Endothelial cell of umbilical vein (primary cell): ENCODE measurements around the gene LMAN1L.

Source experiments
- CTCF ChIP-seq, 2 donors: IDR thresholded peaks; 1 replicate in 1 of 2; 2 replicates in 1 of 2; pipeline ENCODE4 v1.5.1; 2011; ENCODE audit warnings: low read length in 2 of 2, mild to moderate bottlenecking in 2 of 2, moderate library complexity in 2 of 2, control low read depth in 1 of 2, inconsistent platforms in 1 of 2, low read depth in 1 of 2; ENCODE audit not compliant: insufficient read depth in 1 of 2; ENCODE audit errors: extremely low read depth in 1 of 2
- FOS ChIP-seq: IDR thresholded peaks from 2 replicates; pipeline ENCODE4 v1.6.1; 2011; ENCODE audit warnings: mild to moderate bottlenecking, low read length, moderate library complexity, borderline replicate concordance; ENCODE audit not compliant: insufficient read depth
- GATA2 ChIP-seq: IDR thresholded peaks from 2 replicates; pipeline ENCODE4 v1.7.0; 2011; ENCODE audit warnings: low read depth, mild to moderate bottlenecking, moderate library complexity, mixed read lengths, low read length; ENCODE audit not compliant: insufficient read length, insufficient read depth
- JUN ChIP-seq: IDR thresholded peaks from 2 replicates; pipeline ENCODE4 v1.6.1; 2011; ENCODE audit warnings: borderline replicate concordance, low read depth; ENCODE audit not compliant: insufficient read length, insufficient read depth
- MAX ChIP-seq: IDR thresholded peaks from 2 replicates; pipeline ENCODE4 v1.6.1; 2011; ENCODE audit not compliant: insufficient read depth, insufficient read length
- POLR2A ChIP-seq: IDR thresholded peaks from 2 replicates; pipeline ENCODE4 v1.6.1; 2012; ENCODE audit warnings: low read depth, mild to moderate bottlenecking, control low read depth, low read length

- no peak for TF ChIP-seq FOS
- no peak for TF ChIP-seq CTCF (IDR thresholded peaks at IDR 0.05; ENCODE audit: extremely low read depth in 1 of 2, insufficient read depth in 1 of 2, low read depth in 1 of 2, low read length in 2 of 2)
- no peak for TF ChIP-seq GATA2
- no peak for TF ChIP-seq MAX
- no peak for TF ChIP-seq JUN
- TF ChIP-seq POLR2A: no peak
These were observed 44.5 kb downstream of the LMAN1L start for GRCh38 chr15:74857082-74857655.
